Stomach smooth muscle (tissue), 2 donors: Measurements from ENCODE around the gene GABBR2.

Experiments used
- H3K27ac ChIP-seq: one replicate; pipeline ENCODE4 v1.7.0; 2013; ENCODE audit warnings: mild to moderate bottlenecking, low read length, inconsistent platforms
- H3K27me3 ChIP-seq, 2 donors: one replicate each; pipeline ENCODE4 v1.7.0; 2013; ENCODE audit warnings: low read length in 2 of 2; ENCODE audit not compliant: insufficient read depth in 2 of 2, control insufficient read depth in 1 of 2
- H3K36me3 ChIP-seq, 2 donors: one replicate each; pipeline ENCODE4 v1.7.0; 2013; ENCODE audit warnings: low read length in 2 of 2; ENCODE audit not compliant: control insufficient read depth in 2 of 2, insufficient read depth in 2 of 2
- H3K4me1 ChIP-seq: one replicate; pipeline ENCODE4 v1.7.0; 2013; ENCODE audit warnings: low read length; ENCODE audit not compliant: control insufficient read depth, insufficient read depth
- H3K4me3 ChIP-seq, 2 donors: one replicate each; pipeline ENCODE4 v1.7.0; 2013; ENCODE audit warnings: low read length in 2 of 2
- H3K9ac ChIP-seq, 2 donors: one replicate each; pipeline ENCODE4 v1.7.0; 2013; ENCODE audit warnings: low read length in 2 of 2, mild to moderate bottlenecking in 1 of 2
- H3K9me3 ChIP-seq, 2 donors: one replicate each; pipeline ENCODE4 v1.7.0; 2013; ENCODE audit warnings: low read length in 2 of 2; ENCODE audit not compliant: control insufficient read depth in 2 of 2
- donor health status: healthy.
- donor health status: Pancreatic carcinoma.

Gene GABBR2

GRCh38 chr9:98462310-98462709 is 246.4 kb downstream of the GABBR2 start:
- peaks cover 6 to 19% of the 10 kb centered on the region in 2 donors for H3K9me3 ChIP-seq
- H3K9ac ChIP-seq, result no peak overlapping the region
- H3K27me3 ChIP-seq, result peaks cover 0 to 2% of the 10 kb centered on the region in 2 donors
- H3K27ac ChIP-seq, result no peak overlapping the region
- H3K4me1 ChIP-seq, result no peaks in the 10 kb centered on the region
- H3K36me3 ChIP-seq, result no peaks in the 10 kb centered on the region
- H3K4me3 ChIP-seq, result no peak overlapping the region

- no peak overlapping the region for H3K4me3 ChIP-seq
- H3K27ac ChIP-seq, result no peak overlapping the region
- no peaks in the 10 kb centered on the region for H3K36me3 ChIP-seq
- peaks cover 6 to 17% of the 10 kb centered on the region in 2 donors for H3K9me3 ChIP-seq
- no peak overlapping the region for H3K9ac ChIP-seq
- no peaks in the 10 kb centered on the region for H3K4me1 ChIP-seq
- H3K27me3 ChIP-seq, result peaks cover 0 to 2% of the 10 kb centered on the region in 2 donors
These were observed 248.0 kb downstream of the GABBR2 start for GRCh38 chr9:98460704-98461103.

DNA sequence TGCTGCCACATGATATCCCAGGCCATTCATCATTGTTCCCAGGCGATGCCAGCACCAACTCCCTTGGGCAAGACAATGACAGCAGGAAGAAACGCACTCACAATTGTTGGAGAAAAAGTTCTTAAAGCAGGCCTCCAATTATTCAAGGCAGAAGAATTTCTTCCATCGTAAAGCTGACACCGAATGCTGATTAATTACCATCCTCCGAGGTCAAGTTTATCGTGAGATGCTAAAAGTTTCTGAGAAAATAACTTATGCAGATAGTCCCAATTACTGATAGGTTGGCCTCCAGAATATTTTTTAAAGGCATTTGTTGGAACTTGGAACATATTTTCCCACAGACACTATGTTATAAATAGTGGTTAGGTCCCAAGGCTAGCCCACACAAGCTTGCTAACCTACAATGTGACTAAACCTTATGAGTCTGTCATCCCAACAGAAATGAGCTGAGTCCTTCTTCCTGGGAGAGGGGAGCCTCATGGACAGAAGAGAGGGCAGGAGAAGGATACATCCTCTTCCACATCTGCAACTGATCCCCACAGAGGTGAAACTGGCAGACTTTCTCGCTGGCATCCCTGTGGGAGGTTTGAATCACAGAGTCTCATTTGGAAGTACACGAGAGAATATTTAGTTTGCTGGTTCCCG is 250.9 kb downstream of the GABBR2 start:
- Histone ChIP-seq H3K9ac (no peak overlapping the region), H3K36me3 (no peaks in the 10 kb centered on the region), H3K27ac (no peak overlapping the region), H3K4me1 (no peaks in the 10 kb centered on the region), H3K27me3 (peaks cover 0 to 2% of the 10 kb centered on the region in 2 donors), H3K4me3 (no peak overlapping the region), H3K9me3 (peaks cover 6 to 17% of the 10 kb centered on the region in 2 donors)

DNA sequence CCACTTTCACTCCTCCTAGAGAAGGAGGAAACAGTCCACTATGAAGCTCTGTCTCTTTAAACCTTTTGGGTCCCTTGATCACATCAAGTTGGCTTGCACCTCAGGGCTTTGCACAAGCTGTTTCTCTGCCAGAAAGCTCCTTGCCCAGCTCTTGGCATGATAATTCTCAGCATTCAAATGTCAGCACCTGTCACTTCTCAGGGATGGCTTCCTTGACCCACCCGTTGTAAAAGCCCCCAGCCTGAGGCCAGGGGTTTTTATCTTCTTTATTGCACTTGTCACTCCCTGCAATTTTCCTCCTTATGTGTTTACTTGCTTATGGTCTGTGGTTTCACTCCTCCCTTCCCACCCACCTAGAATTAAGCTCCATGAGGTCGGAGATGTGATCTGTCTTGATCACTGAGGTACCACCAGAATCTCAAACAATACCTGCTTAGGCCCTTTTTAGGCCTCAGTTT is 252.6 kb downstream of the GABBR2 start:
- Histone ChIP-seq H3K27ac (no peak overlapping the region), H3K4me1 (no peaks in the 10 kb centered on the region), H3K36me3 (no peaks in the 10 kb centered on the region), H3K4me3 (no peak overlapping the region), H3K9me3 (peaks cover 2 to 7% of the 10 kb centered on the region in 2 donors), H3K9ac (no peak overlapping the region), H3K27me3 (peaks cover 0 to 2% of the 10 kb centered on the region in 2 donors)

DNA sequence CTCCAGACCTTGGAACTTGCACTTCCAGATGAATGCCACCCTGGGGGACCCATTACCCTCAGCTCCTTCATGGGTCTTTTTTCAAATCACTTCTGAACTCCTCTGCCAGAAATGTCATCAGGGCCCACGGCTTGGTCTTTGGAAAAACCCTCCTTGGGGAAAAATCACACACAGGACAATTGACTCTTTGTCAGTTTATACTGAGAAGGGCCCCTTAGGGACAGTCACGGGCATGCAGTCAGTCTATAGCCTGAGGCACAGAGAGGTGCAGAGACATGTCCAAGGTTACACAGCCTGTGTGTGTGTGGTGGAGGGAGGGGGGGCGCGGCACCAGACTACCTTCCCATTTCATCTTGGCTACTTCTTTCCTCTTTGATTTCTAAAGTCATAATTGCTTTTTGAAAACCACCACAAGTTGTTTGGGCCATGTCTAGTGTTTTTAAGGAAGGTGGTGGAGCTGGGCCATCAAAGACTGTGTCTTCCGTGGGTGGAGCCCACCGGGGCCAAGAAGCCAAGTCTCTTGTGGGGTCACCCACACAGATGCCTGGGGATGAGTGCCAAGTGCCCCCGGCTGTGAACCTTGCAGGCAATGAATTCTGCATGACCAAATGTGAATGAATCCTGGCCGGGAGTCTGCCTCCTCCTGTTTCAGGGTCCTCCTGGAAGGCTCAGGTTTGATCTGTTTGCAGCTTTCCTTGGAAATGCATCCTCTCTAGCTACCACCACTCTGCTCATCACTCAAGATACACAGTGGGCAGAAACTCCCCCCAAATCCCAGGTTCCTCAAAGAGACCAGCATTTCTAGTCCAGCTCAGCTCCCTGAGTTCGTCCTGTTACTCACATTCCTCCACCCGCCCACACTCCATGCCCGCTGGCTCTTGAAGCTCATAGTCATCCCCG is 253.2 kb downstream of the GABBR2 start:
- Histone ChIP-seq H3K4me1 (no peaks in the 10 kb centered on the region), H3K4me3 (no peak overlapping the region), H3K27ac (no peak overlapping the region)

GRCh38 chr9:98453589-98454311 is 255.0 kb downstream of the GABBR2 start:
- no peak overlapping the region for H3K27ac ChIP-seq
- no peak overlapping the region for H3K9ac ChIP-seq
- H3K4me1 ChIP-seq, result no peaks in the 10 kb centered on the region
- H3K27me3 ChIP-seq, result peaks cover 0 to 3% of the 10 kb centered on the region in 2 donors
- no peaks in the 10 kb centered on the region for H3K9me3 ChIP-seq
- H3K4me3 ChIP-seq, result no peak overlapping the region
- no peaks in the 10 kb centered on the region for H3K36me3 ChIP-seq

More for the DNA sequence above, 253.2 kb downstream of the GABBR2 start:
- peaks cover 0 to 2% of the 10 kb centered on the region in 2 donors for H3K27me3 ChIP-seq
- H3K9ac ChIP-seq, result no peak overlapping the region
- peaks cover 2 to 3% of the 10 kb centered on the region in 2 donors for H3K9me3 ChIP-seq
- H3K36me3 ChIP-seq, result no peaks in the 10 kb centered on the region

DNA sequence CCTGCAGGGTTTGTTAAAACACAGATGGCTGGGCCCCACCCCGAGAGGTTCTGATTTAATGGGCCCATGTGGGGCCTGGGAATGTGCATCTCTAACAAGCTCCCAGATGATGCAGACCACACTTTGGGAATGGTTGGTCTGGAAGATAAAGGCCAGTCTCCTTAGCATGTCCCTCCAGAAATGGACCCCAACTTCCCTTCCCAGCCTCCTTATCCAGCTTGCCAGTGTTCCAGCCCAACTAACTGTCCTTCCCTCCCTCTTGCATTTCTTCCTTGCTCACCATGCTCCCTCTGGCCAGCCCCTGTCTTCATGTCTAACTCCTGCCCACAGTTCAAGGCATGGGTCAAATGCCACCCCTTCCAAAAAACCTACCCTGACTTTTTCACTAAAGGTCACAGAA is 257.2 kb downstream of the GABBR2 start:
- peaks cover 0 to 2% of the 10 kb centered on the region in 2 donors for H3K27me3 ChIP-seq
- H3K4me3 ChIP-seq, result no peak overlapping the region
- no peak overlapping the region for H3K9ac ChIP-seq
- no peaks in the 10 kb centered on the region for H3K4me1 ChIP-seq
- no peaks in the 10 kb centered on the region for H3K36me3 ChIP-seq
- H3K27ac ChIP-seq, result no peak overlapping the region
- no peaks in the 10 kb centered on the region for H3K9me3 ChIP-seq

- H3K4me3 ChIP-seq, result no peak overlapping the region
These were observed 258.2 kb downstream of the GABBR2 start for GRCh38 chr9:98450496-98450895.

DNA sequence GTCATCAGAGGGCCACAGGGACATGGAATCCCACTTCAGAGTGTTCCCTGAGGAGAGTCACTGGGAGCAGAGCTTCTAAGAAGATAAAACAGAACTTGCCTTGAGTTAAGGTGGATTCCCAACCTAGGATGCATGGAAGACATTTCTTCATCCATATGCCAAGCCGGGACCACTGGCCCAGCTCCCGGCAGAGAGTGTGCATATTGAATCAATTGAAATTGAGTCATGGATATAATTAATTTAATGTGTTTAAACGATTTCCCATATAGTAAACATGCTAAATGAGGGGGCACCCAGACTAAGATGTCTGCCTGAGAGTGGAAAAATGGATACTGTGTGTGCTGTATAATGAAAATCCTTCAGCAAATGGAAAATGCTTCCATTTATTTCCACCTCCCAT is 258.9 kb downstream of the GABBR2 start:
- no peaks in the 10 kb centered on the region for H3K9me3 ChIP-seq
- no peak overlapping the region for H3K9ac ChIP-seq
- H3K27me3 ChIP-seq, result peaks cover 0 to 4% of the 10 kb centered on the region in 2 donors
- H3K4me3 ChIP-seq, result no peak overlapping the region
- no peaks in the 10 kb centered on the region for H3K36me3 ChIP-seq
- H3K27ac ChIP-seq, result no peak overlapping the region
- no peaks in the 10 kb centered on the region for H3K4me1 ChIP-seq

More at GRCh38 chr9:98450496-98450895, 258.2 kb downstream of the GABBR2 start:
- Histone ChIP-seq H3K36me3 (no peaks in the 10 kb centered on the region), H3K4me1 (no peaks in the 10 kb centered on the region), H3K27ac (no peak overlapping the region), H3K9ac (no peak overlapping the region), H3K9me3 (no peaks in the 10 kb centered on the region), H3K27me3 (peaks cover 0 to 2% of the 10 kb centered on the region in 2 donors)

- Histone ChIP-seq H3K4me1 (no peaks in the 10 kb centered on the region), H3K36me3 (no peaks in the 10 kb centered on the region), H3K27ac (no peak overlapping the region), H3K9me3 (no peaks in the 10 kb centered on the region), H3K27me3 (peaks cover 0 to 6% of the 10 kb centered on the region in 2 donors), H3K4me3 (no peak overlapping the region), H3K9ac (no peak overlapping the region)
These were observed 263.2 kb downstream of the GABBR2 start for GRCh38 chr9:98445576-98445975.
